RKO (cell line): ENCODE measurements around the gene CHORDC1.
"Not testable (repeated sequence)": the region's sequence is repeated elsewhere in the genome, so short reads cannot be mapped to it uniquely, and the experiment has no call there.

Experiments used
- DNase-seq: peaks from one replicate; pipeline ENCODE4 v3.0.0-alpha.2; 2016; ENCODE audit warnings: low spot score

The CHORDC1 gene

DNA sequence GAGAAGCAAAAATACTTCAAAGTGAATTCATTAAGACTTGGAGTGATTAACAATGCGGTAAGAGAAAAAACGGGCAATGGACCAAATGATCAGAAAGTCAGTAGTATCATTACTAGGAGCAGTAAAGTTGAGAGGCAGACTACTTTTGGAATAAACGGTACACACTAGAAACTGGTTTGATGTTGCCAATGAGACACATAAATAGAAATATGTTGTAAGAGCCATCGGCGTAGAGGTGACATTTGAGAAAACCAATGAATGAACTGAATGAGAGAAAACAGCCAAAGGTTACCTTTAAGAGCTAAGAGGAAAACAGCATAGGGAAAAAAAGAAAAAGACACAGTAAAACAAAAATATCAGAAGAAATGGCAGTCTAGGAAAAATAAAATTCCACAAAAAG lies 6.2 kb downstream of the CHORDC1 start:
- no peak for DNase-seq

DNA sequence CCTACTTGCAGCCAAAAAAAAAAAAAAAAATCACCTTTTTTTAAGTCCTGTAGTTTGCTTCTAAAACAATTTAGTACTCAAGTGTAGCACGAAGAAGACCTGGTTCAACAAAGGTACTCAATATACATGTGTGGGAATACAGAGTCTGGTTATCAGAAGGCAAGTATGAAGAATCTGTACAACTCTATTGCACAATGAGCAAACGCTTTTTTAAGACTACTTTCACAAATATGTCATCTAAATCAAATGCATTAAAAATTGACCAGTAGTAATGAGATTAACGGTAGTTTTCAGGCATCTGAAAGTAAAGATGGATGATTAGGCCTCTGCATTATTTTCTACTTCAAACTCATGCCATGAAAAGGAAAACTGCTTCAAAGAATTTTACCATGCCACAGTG lies 9.5 kb downstream of the CHORDC1 start:
- DNase-seq, result no peak

DNA sequence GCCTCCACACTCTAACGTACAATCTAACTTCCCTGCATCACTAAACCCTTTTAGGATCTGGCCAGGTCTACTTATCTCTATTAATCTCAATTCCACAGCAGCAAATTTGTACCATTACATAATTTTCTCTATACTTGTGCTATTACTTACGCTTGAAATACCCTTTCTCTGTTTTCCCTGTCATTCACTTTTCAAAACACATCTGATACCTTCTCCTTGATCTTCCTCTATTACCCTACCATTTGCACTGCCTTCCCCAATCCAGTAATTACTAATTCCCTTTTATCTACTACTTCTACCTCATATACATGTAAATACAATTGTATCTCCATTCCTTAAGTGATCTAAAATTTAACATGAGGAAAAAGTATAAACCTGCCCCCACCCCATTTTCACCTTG lies 14.0 kb downstream of the CHORDC1 start:
- no peak for DNase-seq

DNA sequence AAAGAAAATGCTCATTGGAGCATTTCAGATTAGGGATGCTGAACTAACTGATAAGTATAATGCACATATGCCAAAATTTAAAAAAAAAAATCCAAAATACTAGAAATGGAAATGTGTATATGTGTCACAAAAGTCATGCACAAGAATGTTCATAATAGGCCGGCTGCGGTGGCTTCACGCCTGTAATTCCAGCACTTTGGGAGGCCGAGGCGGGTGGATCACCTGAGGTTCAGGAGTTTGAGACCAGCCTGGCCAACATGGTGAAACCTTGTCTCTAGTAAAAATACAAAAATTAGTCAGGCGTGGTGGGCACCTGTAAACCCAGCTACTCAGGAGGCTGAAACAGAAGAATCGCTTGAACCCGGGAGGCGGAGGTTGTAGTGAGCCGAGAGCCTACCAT lies 14.9 kb downstream of the CHORDC1 start:
- DNase-seq, result not testable (repeated sequence)

DNA sequence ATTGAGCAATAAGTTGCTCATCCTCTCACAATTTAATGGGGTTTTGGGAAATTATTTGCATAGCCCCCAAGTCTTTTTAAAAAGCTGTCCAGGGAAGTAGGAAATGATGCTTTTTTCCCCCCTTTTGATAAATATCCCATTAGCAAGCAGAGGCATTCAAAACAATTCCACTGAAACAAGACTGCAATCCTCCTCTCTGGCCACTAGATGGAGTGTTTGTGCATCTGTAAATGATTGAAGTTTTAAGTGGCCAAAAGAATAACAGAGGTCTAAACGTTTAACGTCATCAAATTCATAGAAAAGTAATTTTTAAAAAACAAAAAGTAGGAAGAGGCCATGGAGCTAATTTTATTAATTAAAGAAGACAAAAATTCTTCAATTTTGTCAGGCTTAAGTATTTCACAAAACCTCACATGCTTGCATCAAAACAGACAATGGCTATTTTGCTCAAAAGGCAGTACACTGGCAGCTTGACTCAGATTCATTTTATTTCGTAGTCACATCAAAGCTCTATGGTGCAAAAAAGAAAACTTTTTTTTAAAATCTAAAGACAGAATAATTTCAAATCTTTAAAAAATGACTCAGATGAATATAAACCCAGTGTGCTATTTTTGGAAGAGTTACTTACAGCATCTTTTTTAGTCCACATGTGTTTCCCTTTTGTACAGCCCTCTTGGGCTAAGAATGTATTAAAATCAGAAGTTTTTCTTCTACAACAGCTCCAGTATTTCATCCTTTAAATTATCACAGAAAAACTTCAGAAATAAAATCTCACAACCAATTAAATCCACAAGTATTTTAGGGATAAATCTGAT lies 17.8 kb downstream of the CHORDC1 start:
- DNase-seq, result peak; percentile 77

DNA sequence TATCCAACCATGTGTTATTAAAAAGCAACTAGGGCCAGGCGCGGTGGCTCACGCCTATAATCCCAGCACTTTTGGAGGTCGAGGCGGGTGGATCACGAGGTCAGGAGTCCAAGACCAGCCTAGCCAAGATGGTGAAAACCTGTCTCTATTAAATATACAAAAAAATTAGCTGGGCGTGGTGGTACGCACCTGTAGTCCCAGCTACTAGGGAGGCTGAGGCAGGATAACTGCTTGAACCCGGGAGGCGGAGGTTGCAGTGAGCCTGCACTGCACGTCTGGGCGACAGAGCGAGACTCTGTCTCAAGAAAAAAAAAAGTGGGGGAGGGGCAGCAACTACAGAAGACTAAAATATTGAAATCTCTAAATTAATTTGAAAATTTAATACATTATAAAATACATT lies 18.4 kb downstream of the CHORDC1 start:
- no peak for DNase-seq

DNA sequence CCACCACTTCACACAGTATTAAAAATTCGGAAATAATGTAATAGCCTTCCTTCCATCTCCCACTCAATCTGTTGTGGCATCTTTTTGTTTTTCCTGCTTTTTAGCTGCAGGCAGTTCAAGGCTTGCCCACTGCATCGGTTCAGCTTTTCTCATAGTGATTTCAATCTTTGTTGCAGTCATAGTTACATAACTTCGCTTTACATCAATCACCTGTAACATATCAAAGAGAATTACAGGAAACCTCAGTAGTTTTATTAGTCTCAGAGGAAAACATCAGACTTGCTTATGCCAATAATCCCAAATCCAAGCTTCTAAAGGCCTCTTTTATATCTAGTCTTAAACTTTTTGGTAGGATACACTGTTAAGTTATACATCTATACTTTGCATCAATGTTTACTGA lies 20.5 kb downstream of the CHORDC1 start:
- DNase-seq, result no peak

DNA sequence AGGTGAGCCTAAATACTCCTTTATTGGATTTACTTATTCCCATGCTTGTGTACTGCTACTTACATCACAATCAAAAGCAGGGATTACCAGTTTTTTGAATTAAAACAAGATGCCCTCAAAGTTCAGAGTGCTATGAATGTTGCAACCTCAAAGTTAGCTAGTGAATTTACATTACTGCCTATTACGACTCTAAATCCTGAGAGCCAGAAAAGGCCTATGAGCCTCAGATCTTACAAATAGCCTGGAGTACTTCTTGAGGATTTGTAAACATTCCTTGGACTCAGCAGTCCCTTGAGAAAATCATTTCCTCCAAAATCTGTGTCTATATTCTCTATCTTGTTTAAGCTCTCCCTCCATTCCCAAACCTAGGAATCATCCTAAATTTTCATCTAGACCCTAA lies 25.5 kb downstream of the CHORDC1 start:
- no peak for DNase-seq

DNA sequence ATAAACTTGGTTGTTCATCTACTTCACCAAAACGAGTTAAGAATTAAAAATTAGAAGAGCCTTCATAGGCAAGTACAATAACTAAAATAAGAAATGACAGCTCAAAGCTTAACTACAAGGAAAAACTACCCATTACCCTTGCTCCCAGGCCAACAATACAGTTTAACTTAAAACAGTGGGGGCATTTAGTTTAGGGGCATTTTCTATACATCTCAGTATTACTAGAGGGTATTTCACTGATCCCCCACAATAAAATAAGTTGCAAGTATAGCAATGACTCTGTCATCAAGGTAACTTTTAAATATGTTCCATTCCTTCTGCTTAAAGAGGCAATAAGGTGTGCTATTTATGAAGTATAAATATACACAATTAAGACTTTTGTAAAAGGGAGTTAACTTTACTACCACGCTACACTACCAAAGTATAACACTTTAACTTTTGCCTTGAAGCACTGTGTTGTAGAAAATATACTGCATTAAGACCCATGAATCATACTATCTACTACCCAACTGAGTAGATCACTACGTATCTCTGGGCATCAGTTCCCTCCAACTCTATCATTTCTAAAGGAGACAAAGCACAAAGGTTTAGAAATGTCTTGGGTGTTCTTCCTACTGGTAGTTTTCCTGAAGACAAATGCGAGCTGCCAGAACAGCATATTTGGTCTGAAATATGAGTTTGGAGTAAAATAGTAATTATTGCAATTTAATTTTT lies 29.8 kb downstream of the CHORDC1 start:
- DNase-seq, result no peak

DNA sequence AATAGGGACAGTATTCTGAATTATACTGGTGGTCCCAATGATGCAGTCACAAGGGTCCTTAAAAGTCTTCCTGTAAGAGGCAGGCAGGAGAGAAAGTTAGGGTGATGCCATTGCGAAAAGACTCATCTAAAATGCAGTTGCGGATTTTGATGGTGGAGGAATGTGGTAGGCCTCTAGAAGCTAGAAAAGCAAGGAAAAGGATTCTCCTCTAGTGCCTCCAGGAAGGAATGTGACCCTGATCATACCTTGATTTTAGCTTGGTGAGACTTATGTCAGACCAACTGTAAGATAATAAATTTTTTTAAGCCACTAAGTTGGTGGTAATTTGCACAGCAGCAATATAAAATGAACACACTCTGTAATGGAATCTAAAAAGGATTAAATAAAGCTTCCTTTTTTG lies 33.8 kb downstream of the CHORDC1 start:
- DNase-seq, result no peak

DNA sequence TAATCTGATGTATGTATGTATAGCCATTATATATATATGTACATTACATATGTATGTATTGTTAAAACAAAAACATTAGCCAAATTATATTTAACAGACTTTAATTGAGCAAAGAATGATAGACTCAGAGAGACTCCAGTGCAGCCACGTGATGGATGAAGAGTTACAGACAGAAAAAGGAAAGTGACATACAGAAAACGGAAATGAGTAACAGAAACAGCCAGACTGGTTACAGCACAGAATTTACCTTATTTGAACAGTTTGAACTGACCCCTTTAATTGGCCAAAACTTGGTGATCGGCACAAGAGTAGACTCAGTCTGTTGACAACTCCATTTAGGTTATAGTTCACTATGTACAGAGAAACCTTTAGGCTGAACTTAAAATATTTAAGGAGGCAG lies 35.0 kb downstream of the CHORDC1 start:
- DNase-seq, result no peak

DNA sequence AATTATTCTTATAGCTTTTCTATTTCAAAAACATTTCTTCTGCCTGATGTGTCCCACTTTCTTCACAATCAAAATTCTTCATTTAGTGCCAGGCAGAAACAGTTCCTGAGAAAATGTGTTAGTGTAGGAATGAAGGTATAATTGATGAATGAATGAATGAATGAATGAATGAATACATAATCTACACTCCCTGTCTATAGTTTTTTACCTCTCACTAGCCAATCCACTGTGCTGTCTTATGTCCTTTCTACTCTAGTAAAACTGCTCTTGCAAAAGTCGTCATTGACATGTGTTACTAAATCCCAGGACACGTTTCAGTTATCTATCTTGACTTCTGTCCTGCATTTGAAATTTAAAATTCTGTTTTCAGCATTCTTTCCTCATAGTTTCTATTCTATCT lies 42.9 kb downstream of the CHORDC1 start:
- DNase-seq, result no peak

DNA sequence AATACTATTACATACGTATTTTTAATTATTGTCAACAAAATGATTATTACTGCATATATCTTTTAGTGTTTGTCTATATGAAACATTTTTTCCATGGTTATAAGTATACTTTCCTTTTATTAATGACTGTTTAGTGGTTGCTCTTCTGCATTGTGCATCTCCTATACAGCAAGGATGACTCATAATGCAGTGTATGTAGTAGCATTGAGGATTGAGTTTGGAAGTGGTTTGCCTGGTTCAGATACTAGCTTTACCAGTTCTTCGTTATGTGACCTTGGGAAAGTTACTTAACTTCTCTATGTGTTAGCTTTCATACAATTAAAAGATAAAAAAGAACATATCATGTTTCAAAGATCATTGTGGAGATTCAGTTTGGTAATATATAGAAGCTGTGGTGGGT lies 44.1 kb downstream of the CHORDC1 start:
- DNase-seq, result no peak

DNA sequence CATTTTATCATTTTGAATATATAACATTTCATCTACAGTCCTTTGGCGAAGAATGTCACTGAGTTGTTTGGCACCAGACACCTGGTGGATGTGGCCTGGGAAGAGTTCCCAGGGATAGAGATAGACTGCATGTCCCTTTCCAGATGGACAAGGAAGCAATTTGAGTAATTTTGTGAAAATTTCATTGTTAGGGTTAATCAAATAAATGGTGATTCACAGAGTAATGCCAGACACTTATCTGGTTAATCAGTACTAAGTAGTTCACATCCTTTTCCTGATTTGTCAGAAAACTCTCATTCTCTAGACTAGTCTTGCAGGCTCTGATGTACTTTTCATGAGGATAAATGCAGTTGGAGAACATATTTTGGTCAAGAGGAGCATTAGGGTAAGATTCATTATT lies 46.8 kb downstream of the CHORDC1 start:
- no peak for DNase-seq

DNA sequence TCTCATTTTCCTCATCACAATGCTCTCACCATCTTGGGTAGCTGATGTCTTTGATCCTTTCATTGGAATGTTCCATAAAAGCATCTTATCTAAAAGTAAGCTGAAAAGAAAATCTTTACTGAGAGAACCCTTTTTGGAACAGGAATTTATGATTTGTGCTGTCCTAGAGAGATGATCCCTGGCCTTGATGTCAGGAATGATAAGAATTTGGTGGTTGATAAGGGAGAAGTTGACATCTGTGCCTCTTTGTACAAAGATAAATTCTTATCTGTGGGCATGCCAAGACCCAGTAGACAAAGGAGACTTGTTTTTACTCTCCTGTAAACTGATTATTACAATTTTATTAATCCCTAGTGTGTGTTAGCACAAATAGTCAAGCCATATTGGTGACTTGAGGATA lies 51.5 kb downstream of the CHORDC1 start:
- no peak for DNase-seq

DNA sequence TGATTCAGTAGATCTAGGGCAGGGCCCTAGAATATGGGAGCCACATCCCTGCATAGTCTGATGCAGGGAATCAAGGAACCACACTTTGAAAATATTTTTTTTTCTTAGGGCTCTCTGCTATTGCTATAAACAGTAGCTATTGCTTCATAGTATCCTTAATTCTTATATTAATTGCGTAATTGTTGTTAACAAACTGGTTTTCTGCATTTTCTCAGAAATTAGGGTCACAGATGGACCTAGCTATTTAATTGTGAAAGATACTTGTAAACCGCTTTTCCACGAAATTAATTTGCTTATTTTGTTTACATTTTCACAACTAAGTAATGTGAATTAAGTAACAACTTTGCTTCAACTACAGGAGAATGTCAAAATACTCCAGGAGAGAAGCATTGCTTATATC lies 54.3 kb downstream of the CHORDC1 start:
- no peak for DNase-seq

DNA sequence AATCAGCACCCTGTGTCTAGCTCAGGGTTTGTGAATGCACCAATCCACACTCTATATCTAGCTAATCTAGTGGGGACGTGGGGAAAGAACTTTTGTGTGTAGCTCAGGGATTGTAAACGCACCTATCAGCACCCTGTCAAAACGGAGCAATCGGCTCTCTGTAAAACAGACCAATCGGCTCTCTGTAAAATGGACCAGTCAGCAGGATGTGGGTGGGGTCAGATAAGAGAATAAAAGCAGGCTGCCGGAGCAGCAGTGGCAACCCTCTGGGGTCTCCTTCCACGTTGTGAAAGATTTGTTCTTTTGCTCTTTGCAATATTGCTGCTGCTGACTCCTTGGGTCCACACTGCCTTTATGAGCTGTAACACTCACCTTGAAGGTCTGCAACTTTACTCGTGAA lies 55.1 kb downstream of the CHORDC1 start:
- not testable (repeated sequence) for DNase-seq

DNA sequence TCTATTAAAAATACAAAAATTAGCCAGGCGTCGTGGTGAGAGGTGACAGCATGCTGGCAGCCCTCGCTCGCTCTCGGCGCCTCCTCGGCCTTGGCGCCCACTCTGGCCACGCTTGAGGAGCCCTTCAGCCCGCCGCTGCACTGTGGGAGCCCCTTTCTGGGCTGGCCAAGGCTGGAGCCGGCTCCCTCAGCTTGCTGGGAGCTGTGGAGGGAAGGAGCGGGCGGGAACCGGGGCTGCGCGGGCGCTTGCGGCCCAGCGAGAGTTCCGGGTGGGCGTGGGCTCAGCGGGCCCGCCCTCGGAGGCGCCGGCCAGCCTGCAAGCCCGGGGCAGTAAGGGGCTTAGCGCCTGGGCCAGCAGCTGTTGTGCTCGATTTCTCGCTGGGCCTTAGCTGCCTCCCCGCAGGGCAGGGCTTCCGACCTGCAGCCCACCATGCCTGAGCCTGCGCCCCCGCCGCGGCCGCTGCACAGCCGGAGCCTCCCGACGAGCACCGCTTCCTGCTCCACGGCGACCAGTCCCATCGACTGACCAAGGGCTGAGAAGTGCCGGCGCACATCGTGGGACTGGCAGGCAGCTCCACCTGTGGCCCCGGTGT lies 55.8 kb downstream of the CHORDC1 start:
- not testable (repeated sequence) for DNase-seq
